DMS79 treated with DMSO at 0.1 percent for 48 hours (cell line): Measurements from ENCODE around the gene ZNF211.

Experiments
- DNase-seq: peaks from one replicate; lab custom pipeline; 2025; lab: John Stamatoyannopoulos, UW

ZNF211 gene

GRCh38 chr19:57632987-57633831 lies at the start of gene ZNF211:
TSS of gene ZNF211 (plus strand) at chr19:57633168. CDS start at chr19:57633347, 179 bp downstream.
- peak; percentile 93 for DNase-seq

- peak; percentile 93 for DNase-seq
Measured at GRCh38 chr19:57583521-57584416, 49.2 kb upstream of the ZNF211 start, which contains the start of gene ZIK1. TSS of gene ZIK1 (plus strand) at chr19:57584145. CDS start at chr19:57584357, 212 bp downstream.

GRCh38 chr19:57587529-57587928 lies 45.4 kb upstream of the ZNF211 start:
- no peak for DNase-seq

GRCh38 chr19:57599377-57599760 lies 33.6 kb upstream of the ZNF211 start:
- DNase-seq, result no peak

GRCh38 chr19:57599761-57600383 lies 33.1 kb upstream of the ZNF211 start, which contains the start of gene ZNF530:
TSS of gene ZNF530 (plus strand) at chr19:57599885. CDS start at chr19:57604346, 4,461 bp downstream.
- DNase-seq, result peak; percentile 82

GRCh38 chr19:57606931-57607330 lies 26.0 kb upstream of the ZNF211 start:
- DNase-seq, result no peak

GRCh38 chr19:57611113-57611512 lies 21.9 kb upstream of the ZNF211 start:
- DNase-seq, result no peak

GRCh38 chr19:57613941-57614743 lies 18.8 kb upstream of the ZNF211 start, which contains the start of gene ZNF134:
TSS of gene ZNF134 (plus strand) at chr19:57614242. CDS start at chr19:57619469, 5,227 bp downstream.
- peak; percentile 81 for DNase-seq

GRCh38 chr19:57615346-57615745 lies 17.6 kb upstream of the ZNF211 start:
- DNase-seq, result no peak

- no peak for DNase-seq
Measured at GRCh38 chr19:57620673-57621348, 12.2 kb upstream of the ZNF211 start.

GRCh38 chr19:57623091-57623490 lies 9.9 kb upstream of the ZNF211 start:
- DNase-seq, result no peak

- DNase-seq, result no peak
Measured at GRCh38 chr19:57633832-57634131, 814 bp downstream of the ZNF211 start.

GRCh38 chr19:57637379-57637778 lies 4.4 kb downstream of the ZNF211 start:
- no peak for DNase-seq

- DNase-seq, result no peak
Measured at GRCh38 chr19:57641715-57642234, 8.8 kb downstream of the ZNF211 start.

GRCh38 chr19:57642396-57643046 lies 9.6 kb downstream of the ZNF211 start:
- DNase-seq, result peak; percentile 60

- DNase-seq, result no peak
Measured at GRCh38 chr19:57643734-57644133, 10.8 kb downstream of the ZNF211 start.

GRCh38 chr19:57648331-57649003 lies 15.5 kb downstream of the ZNF211 start:
- peak; percentile 45 for DNase-seq

GRCh38 chr19:57651654-57651996 lies 18.7 kb downstream of the ZNF211 start:
- DNase-seq, result no peak

- no peak for DNase-seq
Measured at GRCh38 chr19:57653689-57654088, 20.7 kb downstream of the ZNF211 start.

GRCh38 chr19:57655443-57655842 lies 22.5 kb downstream of the ZNF211 start:
- no peak for DNase-seq
